A673 (cell line): ENCODE results near the gene SATB1.

Experiments
- CTCF ChIP-seq: fragments of 300-800, 200-600 bp; sonication (generic); conservative IDR thresholded peaks from 2 replicates; pipeline ENCODE4 v1.5.1; 2017; ENCODE audit warnings: low read depth, mild to moderate bottlenecking, antibody characterized with exemption, low read length, moderate library complexity, mixed read lengths
- EZH2 ChIP-seq: fragments of 200-600 bp; sonication (generic); IDR thresholded peaks from 2 replicates; pipeline ENCODE4 v1.6.1; 2017; ENCODE audit warnings: borderline replicate concordance, low read depth, mild to moderate bottlenecking, mixed read lengths, antibody characterized with exemption, low read length; ENCODE audit not compliant: poor library complexity, severe bottlenecking

- no peak for TF ChIP-seq CTCF
- TF ChIP-seq EZH2 = no peak
Measured at GRCh38 chr3:18424213-18424728, 868 bp downstream of the SATB1 start.
